ENCODE data around the gene JPH4.

Gene JPH4

GRCh38 chr14:23566112-23566777, 12.3 kb downstream of the JPH4 start:
- Histone ChIP-seq H3K9me3 (ENCODE audit: low read length) (no peaks in the 10 kb centered on the region), H3K27ac (ENCODE audit: low read depth, low read length) (no peak overlapping the region), H3K9ac (ENCODE audit: low read length) (no peak overlapping the region)

GRCh38 chr14:23565626-23566025, 13.0 kb downstream of the JPH4 start:
- Histone ChIP-seq H3K27me3 (ENCODE audit: control insufficient read depth in 1 of 2, insufficient read depth in 2 of 2, low read length in 2 of 2) (no peaks in the 10 kb centered on the region), H3K4me3 (ENCODE audit: low read depth in 1 of 2, low read length in 2 of 2) (no peak overlapping the region), H3K9ac (ENCODE audit: low read length) (no peak overlapping the region), H3K4me1 (ENCODE audit: insufficient read depth, low read length) (peaks cover 6% of the 10 kb centered on the region), H3K9me3 (ENCODE audit: low read length) (no peaks in the 10 kb centered on the region), H3K36me3 (ENCODE audit: insufficient read depth, low read length) (no peaks in the 10 kb centered on the region), H3K27ac (ENCODE audit: low read depth, low read length) (no peak overlapping the region)

More at GRCh38 chr14:23566112-23566777, 12.3 kb downstream of the JPH4 start:
- Histone ChIP-seq H3K4me3 (ENCODE audit: low read depth in 1 of 2, low read length in 2 of 2) (no peak overlapping the region), H3K36me3 (ENCODE audit: insufficient read depth, low read length) (no peaks in the 10 kb centered on the region), H3K4me1 (ENCODE audit: insufficient read depth, low read length) (peaks cover 6% of the 10 kb centered on the region), H3K27me3 (ENCODE audit: control insufficient read depth in 1 of 2, insufficient read depth in 2 of 2, low read length in 2 of 2) (no peaks in the 10 kb centered on the region)

GRCh38 chr14:23564876-23565275, 13.7 kb downstream of the JPH4 start:
- H3K9ac ChIP-seq (ENCODE audit: low read length): no peak overlapping the region
- H3K27me3 ChIP-seq (ENCODE audit: control insufficient read depth in 1 of 2, insufficient read depth in 2 of 2, low read length in 2 of 2): no peaks in the 10 kb centered on the region
- no peak overlapping the region for H3K4me3 ChIP-seq (ENCODE audit: low read depth in 1 of 2, low read length in 2 of 2)
- H3K9me3 ChIP-seq (ENCODE audit: low read length): no peaks in the 10 kb centered on the region
- no peak overlapping the region for H3K27ac ChIP-seq (ENCODE audit: low read depth, low read length)
- peaks cover 4% of the 10 kb centered on the region for H3K36me3 ChIP-seq (ENCODE audit: insufficient read depth, low read length)
- peaks cover 6% of the 10 kb centered on the region for H3K4me1 ChIP-seq (ENCODE audit: insufficient read depth, low read length)

GRCh38 chr14:23564181-23564812, 14.3 kb downstream of the JPH4 start:
- Histone ChIP-seq H3K9me3 (ENCODE audit: low read length) (no peaks in the 10 kb centered on the region), H3K4me1 (ENCODE audit: insufficient read depth, low read length) (peaks cover 6% of the 10 kb centered on the region), H3K4me3 (ENCODE audit: low read depth in 1 of 2, low read length in 2 of 2) (no peak overlapping the region), H3K36me3 (ENCODE audit: insufficient read depth, low read length) (peaks cover 10% of the 10 kb centered on the region), H3K27me3 (ENCODE audit: control insufficient read depth in 1 of 2, insufficient read depth in 2 of 2, low read length in 2 of 2) (no peaks in the 10 kb centered on the region), H3K27ac (ENCODE audit: low read depth, low read length) (no peak overlapping the region), H3K9ac (ENCODE audit: low read length) (no peak overlapping the region)

GRCh38 chr14:23563473-23564180, 15.0 kb downstream of the JPH4 start:
- Histone ChIP-seq H3K4me1 (ENCODE audit: insufficient read depth, low read length) (peaks cover 6% of the 10 kb centered on the region), H3K4me3 (ENCODE audit: low read depth in 1 of 2, low read length in 2 of 2) (no peak overlapping the region), H3K27ac (ENCODE audit: low read depth, low read length) (no peak overlapping the region), H3K36me3 (ENCODE audit: insufficient read depth, low read length) (peaks cover 17% of the 10 kb centered on the region), H3K27me3 (ENCODE audit: control insufficient read depth in 1 of 2, insufficient read depth in 2 of 2, low read length in 2 of 2) (no peaks in the 10 kb centered on the region), H3K9me3 (ENCODE audit: low read length) (no peaks in the 10 kb centered on the region), H3K9ac (ENCODE audit: low read length) (no peak overlapping the region)

GRCh38 chr14:23562822-23563472, 15.6 kb downstream of the JPH4 start:
- no peaks in the 10 kb centered on the region for H3K27me3 ChIP-seq (ENCODE audit: control insufficient read depth in 1 of 2, insufficient read depth in 2 of 2, low read length in 2 of 2)
- peaks cover 19% of the 10 kb centered on the region for H3K36me3 ChIP-seq (ENCODE audit: insufficient read depth, low read length)
- H3K4me3 ChIP-seq (ENCODE audit: low read depth in 1 of 2, low read length in 2 of 2): no peak overlapping the region
- H3K4me1 ChIP-seq (ENCODE audit: insufficient read depth, low read length): peaks cover 8% of the 10 kb centered on the region
- no peak overlapping the region for H3K27ac ChIP-seq (ENCODE audit: low read depth, low read length)
- no peaks in the 10 kb centered on the region for H3K9me3 ChIP-seq (ENCODE audit: low read length)
- H3K9ac ChIP-seq (ENCODE audit: low read length): no peak overlapping the region

- no peaks in the 10 kb centered on the region for H3K9me3 ChIP-seq (ENCODE audit: low read length)
- peaks cover 16% of the 10 kb centered on the region for H3K4me1 ChIP-seq (ENCODE audit: insufficient read depth, low read length)
- no peak overlapping the region for H3K4me3 ChIP-seq (ENCODE audit: low read depth in 1 of 2, low read length in 2 of 2)
- H3K36me3 ChIP-seq (ENCODE audit: insufficient read depth, low read length): peaks cover 19% of the 10 kb centered on the region
- no peak overlapping the region for H3K27ac ChIP-seq (ENCODE audit: low read depth, low read length)
- H3K27me3 ChIP-seq (ENCODE audit: control insufficient read depth in 1 of 2, insufficient read depth in 2 of 2, low read length in 2 of 2): no peaks in the 10 kb centered on the region
- H3K9ac ChIP-seq (ENCODE audit: low read length): no peak overlapping the region
Observed at GRCh38 chr14:23561873-23562821, 16.4 kb downstream of the JPH4 start.

GRCh38 chr14:23561259-23561658, 17.3 kb downstream of the JPH4 start:
- no peak overlapping the region for H3K9ac ChIP-seq (ENCODE audit: low read length)
- peaks cover 19% of the 10 kb centered on the region for H3K36me3 ChIP-seq (ENCODE audit: insufficient read depth, low read length)
- H3K27ac ChIP-seq (ENCODE audit: low read depth, low read length): no peak overlapping the region

GRCh38 chr14:23559926-23560520, 18.6 kb downstream of the JPH4 start:
- no peaks in the 10 kb centered on the region for H3K9me3 ChIP-seq (ENCODE audit: low read length)
- H3K4me3 ChIP-seq (ENCODE audit: low read depth in 1 of 2, low read length in 2 of 2): no peak overlapping the region
- H3K27me3 ChIP-seq (ENCODE audit: control insufficient read depth in 1 of 2, insufficient read depth in 2 of 2, low read length in 2 of 2): no peaks in the 10 kb centered on the region
- H3K4me1 ChIP-seq (ENCODE audit: insufficient read depth, low read length): peaks cover 17% of the 10 kb centered on the region
- peaks cover 19% of the 10 kb centered on the region for H3K36me3 ChIP-seq (ENCODE audit: insufficient read depth, low read length)
- H3K9ac ChIP-seq (ENCODE audit: low read length): no peak overlapping the region
- H3K27ac ChIP-seq (ENCODE audit: low read depth, low read length): no peak overlapping the region

More at GRCh38 chr14:23561259-23561658, 17.3 kb downstream of the JPH4 start:
- H3K27me3 ChIP-seq (ENCODE audit: control insufficient read depth in 1 of 2, insufficient read depth in 2 of 2, low read length in 2 of 2): no peaks in the 10 kb centered on the region
- H3K4me3 ChIP-seq (ENCODE audit: low read depth in 1 of 2, low read length in 2 of 2): no peak overlapping the region
- no peaks in the 10 kb centered on the region for H3K9me3 ChIP-seq (ENCODE audit: low read length)
- peaks cover 17% of the 10 kb centered on the region for H3K4me1 ChIP-seq (ENCODE audit: insufficient read depth, low read length)

GRCh38 chr14:23559010-23559925, 19.3 kb downstream of the JPH4 start:
- H3K27me3 ChIP-seq (ENCODE audit: control insufficient read depth in 1 of 2, insufficient read depth in 2 of 2, low read length in 2 of 2): no peaks in the 10 kb centered on the region
- H3K9ac ChIP-seq (ENCODE audit: low read length): no peak overlapping the region
- peaks cover 19% of the 10 kb centered on the region for H3K36me3 ChIP-seq (ENCODE audit: insufficient read depth, low read length)
- H3K27ac ChIP-seq (ENCODE audit: low read depth, low read length): no peak overlapping the region
- no peaks in the 10 kb centered on the region for H3K9me3 ChIP-seq (ENCODE audit: low read length)
- H3K4me1 ChIP-seq (ENCODE audit: insufficient read depth, low read length): peaks cover 17% of the 10 kb centered on the region
- no peak overlapping the region for H3K4me3 ChIP-seq (ENCODE audit: low read depth in 1 of 2, low read length in 2 of 2)
